Measurements from ENCODE around the gene ATP4B. TPM values are rescaled to one million over a fixed set of nuclear protein-coding genes. Genes with fewer than 3 reads are reported as not detected.

The ATP4B gene
- total RNA-seq, 1 experiment from 2014 or later = not detected

DNA sequence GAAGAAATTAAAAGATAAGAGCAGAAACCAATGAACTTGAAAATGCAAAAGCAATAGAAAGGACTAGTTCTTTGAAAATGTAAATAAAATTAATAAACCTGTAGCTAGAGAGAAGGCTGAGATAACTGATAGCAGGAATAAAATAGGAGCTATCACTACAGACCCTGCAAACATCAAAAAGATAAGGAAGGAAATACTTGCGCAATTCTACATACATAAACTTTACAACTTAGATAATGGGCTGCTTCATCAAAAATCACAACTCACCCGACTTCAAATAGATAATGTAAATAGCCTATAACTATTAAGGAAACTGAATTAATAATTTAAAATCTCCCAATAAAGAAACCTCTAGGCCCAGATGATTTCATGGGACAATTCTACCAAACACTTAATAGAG, 3.5 kb upstream of the ATP4B start (continued):
- TF ChIP-seq POLR2AphosphoS5 (IDR thresholded peaks at IDR 0.05; ENCODE audit: low read depth, low read length) = no peak
- no peak for TF ChIP-seq EGR1 (IDR thresholded peaks at IDR 0.05; ENCODE audit: low read depth)
- TF ChIP-seq SIN3A (IDR thresholded peaks at IDR 0.05; ENCODE audit: low read depth) = no peak
- no peak for TF ChIP-seq TCF7L2 (IDR thresholded peaks at IDR 0.05; ENCODE audit: borderline replicate concordance, extremely low read depth, insufficient read depth, insufficient read length)
- TF ChIP-seq ELF1 (IDR thresholded peaks at IDR 0.05; ENCODE audit: borderline replicate concordance, low read depth) = no peak
- no peak for TF ChIP-seq EZH2phosphoT487 (IDR thresholded peaks at IDR 0.05; ENCODE audit: borderline replicate concordance)
- no peak for TF ChIP-seq ZNF274 (IDR thresholded peaks at IDR 0.05; ENCODE audit: low read depth, low read length)
- TF ChIP-seq POLR2A (IDR thresholded peaks at IDR 0.05; ENCODE audit: borderline replicate concordance, extremely low read depth, insufficient read depth, insufficient read length) = no peak

DNA sequence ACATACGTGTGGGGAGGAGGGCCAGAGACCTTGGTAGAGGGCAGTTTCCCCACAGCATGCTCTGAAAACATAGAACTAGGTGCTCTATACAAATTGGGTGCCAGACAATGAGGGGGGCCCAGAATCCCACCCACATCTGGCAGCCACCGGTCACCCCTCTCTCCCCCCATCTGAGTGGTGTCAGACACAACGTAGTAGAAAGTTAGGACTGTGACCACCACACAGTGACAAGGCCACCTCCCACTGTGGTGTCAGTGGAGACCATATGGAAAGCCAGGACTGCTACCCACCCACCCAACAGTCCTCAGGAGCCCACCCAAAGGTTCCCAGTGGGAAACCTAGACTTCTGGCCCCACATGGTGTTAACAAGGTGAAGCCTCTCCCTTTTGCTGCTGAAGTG, 2.1 kb upstream of the ATP4B start:
- H3K36me3 ChIP-seq (ENCODE audit: control insufficient read depth in 1 of 2, insufficient read depth in 2 of 2, low read length in 2 of 2) = no peaks in the 10 kb centered on the region
- TF ChIP-seq RAD21 (IDR thresholded peaks at IDR 0.05; ENCODE audit: low read depth) = no peak
- no peak for TF ChIP-seq SP1 (IDR thresholded peaks at IDR 0.05; ENCODE audit: low read depth)
- TF ChIP-seq CTCF (IDR thresholded peaks at IDR 0.05 in 2 of 3, conservative IDR thresholded peaks at IDR 0.05 in 1 of 3; ENCODE audit: borderline replicate concordance in 1 of 3, insufficient read depth in 1 of 3, low read depth in 2 of 3, low read length in 2 of 3) = no peak
- TF ChIP-seq ZFX (IDR thresholded peaks at IDR 0.05) = no peak
- no peak for TF ChIP-seq POLR2A (IDR thresholded peaks at IDR 0.05; ENCODE audit: borderline replicate concordance, extremely low read depth, insufficient read depth, insufficient read length)
- no peak for TF ChIP-seq YY1 (IDR thresholded peaks at IDR 0.05; ENCODE audit: extremely low read depth, insufficient replicate concordance, low read depth, low read length)
- no peak for TF ChIP-seq EZH2phosphoT487 (IDR thresholded peaks at IDR 0.05; ENCODE audit: borderline replicate concordance)
- no peak for TF ChIP-seq ZNF274 (IDR thresholded peaks at IDR 0.05; ENCODE audit: low read depth, low read length)
- no peak for TF ChIP-seq CEBPB (IDR thresholded peaks at IDR 0.05; ENCODE audit: low read depth)
- no peak for TF ChIP-seq REST (IDR thresholded peaks at IDR 0.05; ENCODE audit: low read depth)
- TF ChIP-seq FOSL1 (IDR thresholded peaks at IDR 0.05; ENCODE audit: low read depth) = no peak
- no peak for TF ChIP-seq MAX (IDR thresholded peaks at IDR 0.05)
- no peak for TF ChIP-seq JUND (IDR thresholded peaks at IDR 0.05)
- TF ChIP-seq TCF7L2 (IDR thresholded peaks at IDR 0.05; ENCODE audit: borderline replicate concordance, extremely low read depth, insufficient read depth, insufficient read length) = no peak
- TF ChIP-seq SRF (IDR thresholded peaks at IDR 0.05; ENCODE audit: low read depth) = no peak
- TF ChIP-seq POLR2AphosphoS5 (IDR thresholded peaks at IDR 0.05; ENCODE audit: low read depth, low read length) = no peak
- H4K20me1 ChIP-seq (ENCODE audit: insufficient read depth) = no peaks in the 10 kb centered on the region
- DNase-seq (ENCODE audit: low read depth, low spot score) (no peak), ATAC-seq (no peak)
- H3K4me2 ChIP-seq (ENCODE audit: low read length) = no peak overlapping the region
- no peaks in the 10 kb centered on the region for H3K79me2 ChIP-seq (ENCODE audit: insufficient read depth, low read length)
- H3K27ac ChIP-seq (ENCODE audit: low read depth, low read length) = no peak overlapping the region
- no peak overlapping the region for H3K9ac ChIP-seq (ENCODE audit: low read length)
- no TSS peak for BruUV-seq (replicated peaks)
- ChIA-PET CTCF (no interaction called here), RAD21 (ENCODE audit: low non-redundant PET in 1 of 2, low total read pairs in 2 of 2, uncharacterized antibody in 2 of 2, unreplicated experiment in 2 of 2) (no interaction called here), POLR2A (no interaction called here)
- no peak overlapping the region for H2AFZ ChIP-seq (ENCODE audit: low read depth, low read length, poor library complexity, severe bottlenecking)
- H3K27me3 ChIP-seq (ENCODE audit: insufficient read depth, low read length) = no peaks in the 10 kb centered on the region
- intact Hi-C loops (cut with micrococcal nuclease) = no loop called here
- H3K4me1 ChIP-seq (ENCODE audit: control insufficient read depth in 1 of 2, insufficient read depth in 2 of 2, low read length in 2 of 2) = no peaks in the 10 kb centered on the region
- no peaks in the 10 kb centered on the region for H3K9me2 ChIP-seq (ENCODE audit: insufficient read depth)
- no peak overlapping the region for H3K4me3 ChIP-seq (replicated peaks in 1 of 2; ENCODE audit: low read depth in 1 of 2, low read length in 2 of 2)
- H3K9me3 ChIP-seq (ENCODE audit: control insufficient read depth in 1 of 2, insufficient read depth in 1 of 2, low read depth in 1 of 2, low read length in 2 of 2) = no peaks in the 10 kb centered on the region
